Measurements from ENCODE around the gene RELN.

Gene RELN

DNA sequence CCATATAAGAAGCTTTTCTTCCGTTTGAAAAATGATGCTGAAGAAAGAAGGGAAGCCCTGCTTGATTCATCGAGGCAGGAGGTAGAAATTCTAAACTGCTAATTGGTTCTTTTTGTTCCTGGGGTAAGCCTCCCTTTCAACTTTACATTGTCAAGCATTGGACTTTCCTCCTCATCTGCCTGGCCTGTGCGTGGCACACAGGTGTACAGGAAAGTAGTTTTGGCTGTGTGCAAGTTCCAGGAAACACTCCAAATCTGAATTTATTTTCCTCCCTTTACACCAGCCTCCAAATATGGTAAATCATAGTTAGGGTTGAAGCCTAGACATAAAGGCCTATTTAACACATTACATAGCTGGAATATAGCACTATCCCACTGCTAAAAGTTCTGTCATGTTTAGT, 18.2 kb upstream of the RELN start:
- no peak for TF ChIP-seq CTCF (IDR thresholded peaks at IDR 0.05)

DNA sequence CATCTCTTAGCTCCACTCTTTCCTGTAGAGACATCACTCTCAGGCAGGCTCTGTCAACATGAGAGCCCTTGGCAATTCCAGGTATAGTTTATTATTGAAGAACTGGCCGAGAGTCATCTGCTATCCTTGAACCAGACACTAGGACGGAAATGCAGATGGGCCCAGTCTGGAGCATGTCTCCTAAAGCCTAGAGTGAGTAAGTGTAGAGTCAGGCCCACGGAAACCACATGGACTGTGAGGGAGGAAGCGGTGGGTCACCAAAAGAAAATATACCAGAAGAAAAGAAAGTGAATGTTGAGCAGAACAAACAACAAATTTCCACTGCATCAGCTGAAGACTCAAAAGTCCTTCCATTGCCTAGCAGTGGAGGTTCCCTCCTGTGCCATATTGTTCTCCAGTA, 15.7 kb upstream of the RELN start:
- TF ChIP-seq CTCF (IDR thresholded peaks at IDR 0.05) = no peak

DNA sequence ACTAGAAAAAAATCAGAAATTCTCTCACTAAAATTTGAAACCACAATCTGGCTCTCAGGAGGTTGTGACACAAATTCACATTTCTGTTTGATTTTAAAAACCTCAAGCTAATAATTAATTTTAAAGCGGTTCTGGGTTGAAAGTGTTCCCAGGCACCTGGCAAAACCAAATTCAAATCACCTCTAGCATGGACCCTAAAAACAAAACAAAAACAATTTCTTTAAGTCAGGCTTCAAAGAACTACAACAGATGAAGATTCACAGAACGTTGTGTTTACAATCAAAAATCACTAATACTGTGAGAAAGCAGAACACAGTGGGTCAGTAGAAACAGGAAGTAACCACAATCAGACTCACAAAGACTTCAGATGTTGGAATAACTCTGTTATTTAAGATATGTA, 7.2 kb upstream of the RELN start:
- no peak for TF ChIP-seq CTCF (IDR thresholded peaks at IDR 0.05)

- no peak for TF ChIP-seq CTCF (IDR thresholded peaks at IDR 0.05)
Observed at GRCh38 chr7:103996017-103996551, 6.6 kb upstream of the RELN start.

DNA sequence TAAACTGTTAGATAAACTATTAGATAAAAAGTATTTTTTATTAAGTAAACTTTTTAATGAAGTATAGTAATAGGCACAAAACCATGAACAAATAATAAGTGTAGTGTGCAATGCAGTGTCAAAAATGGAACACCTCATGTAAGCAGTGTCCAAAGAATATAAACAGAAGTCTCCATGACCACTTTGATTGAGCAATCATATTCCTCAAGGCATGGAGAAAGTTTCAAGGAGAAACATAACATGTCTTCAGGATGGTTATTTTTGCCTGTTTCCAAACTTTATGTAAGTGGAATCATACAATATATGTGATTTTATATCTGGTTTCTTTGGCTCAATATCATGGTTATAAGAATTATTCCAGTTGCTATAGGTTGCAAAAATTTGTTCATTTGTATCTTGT, 6.1 kb upstream of the RELN start:
- no peak for TF ChIP-seq CTCF (IDR thresholded peaks at IDR 0.05)

DNA sequence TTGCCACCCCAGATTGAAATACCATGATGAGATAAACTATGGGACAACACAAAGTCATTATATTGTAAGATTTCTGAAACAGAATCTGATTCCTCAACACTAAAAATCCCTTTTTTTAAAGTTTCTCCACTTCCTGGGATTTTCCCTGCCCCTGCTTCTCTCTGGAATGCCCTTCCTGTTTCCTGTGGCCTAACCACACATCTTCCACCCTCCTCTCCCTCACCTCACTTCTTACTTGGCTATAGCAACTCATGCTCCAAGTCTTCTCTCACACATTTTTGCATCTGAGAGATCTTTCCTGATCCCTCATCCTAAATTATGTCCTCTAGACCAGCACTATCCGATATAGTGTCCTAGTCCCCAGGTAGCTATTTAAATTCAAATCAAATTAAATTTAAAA, 4.1 kb upstream of the RELN start:
- no peak for TF ChIP-seq CTCF (IDR thresholded peaks at IDR 0.05)

DNA sequence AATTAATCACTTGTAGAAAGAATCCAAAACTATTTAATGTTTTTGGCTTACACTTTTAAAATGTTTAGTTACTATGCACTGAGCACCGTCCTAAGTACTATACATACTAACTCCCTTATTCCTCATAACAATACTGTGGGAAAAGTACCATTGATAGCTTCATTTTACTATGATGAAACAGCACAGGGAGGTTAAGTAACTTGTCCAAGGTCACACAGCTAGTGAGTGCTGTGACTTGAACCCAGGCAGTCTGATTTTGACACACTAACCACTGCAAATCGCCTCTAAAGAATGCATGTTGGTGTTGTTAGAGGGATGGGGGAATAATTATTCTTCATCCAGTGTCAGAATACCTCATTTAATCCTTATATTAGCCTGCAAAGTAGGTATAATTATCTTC, 1.9 kb upstream of the RELN start:
- TF ChIP-seq CTCF (IDR thresholded peaks at IDR 0.05) = no peak

- no peak for TF ChIP-seq CTCF (IDR thresholded peaks at IDR 0.05)
Observed at GRCh38 chr7:103990991-103991390, 1.5 kb upstream of the RELN start.
